Dermis blood vessel endothelial cell (primary cell): ENCODE measurements around the gene MYH3. TPM values are rescaled to one million over a fixed set of nuclear protein-coding genes. Genes with fewer than 3 reads are reported as not detected.

Experiments used
- DNase-seq: peaks from one replicate; pipeline ENCODE4 v3.0.0; 2010
- total RNA-seq: library from RNA; depleted of rRNA; stranded (reverse); fragments of >200 nt; gene quantifications from 2 replicates; pipeline ENCODE4 v1.2.3, GENCODE V29; 2014

MYH3 gene
- total RNA-seq, 1 donor from 2014 or later: 0.34 TPM

DNA sequence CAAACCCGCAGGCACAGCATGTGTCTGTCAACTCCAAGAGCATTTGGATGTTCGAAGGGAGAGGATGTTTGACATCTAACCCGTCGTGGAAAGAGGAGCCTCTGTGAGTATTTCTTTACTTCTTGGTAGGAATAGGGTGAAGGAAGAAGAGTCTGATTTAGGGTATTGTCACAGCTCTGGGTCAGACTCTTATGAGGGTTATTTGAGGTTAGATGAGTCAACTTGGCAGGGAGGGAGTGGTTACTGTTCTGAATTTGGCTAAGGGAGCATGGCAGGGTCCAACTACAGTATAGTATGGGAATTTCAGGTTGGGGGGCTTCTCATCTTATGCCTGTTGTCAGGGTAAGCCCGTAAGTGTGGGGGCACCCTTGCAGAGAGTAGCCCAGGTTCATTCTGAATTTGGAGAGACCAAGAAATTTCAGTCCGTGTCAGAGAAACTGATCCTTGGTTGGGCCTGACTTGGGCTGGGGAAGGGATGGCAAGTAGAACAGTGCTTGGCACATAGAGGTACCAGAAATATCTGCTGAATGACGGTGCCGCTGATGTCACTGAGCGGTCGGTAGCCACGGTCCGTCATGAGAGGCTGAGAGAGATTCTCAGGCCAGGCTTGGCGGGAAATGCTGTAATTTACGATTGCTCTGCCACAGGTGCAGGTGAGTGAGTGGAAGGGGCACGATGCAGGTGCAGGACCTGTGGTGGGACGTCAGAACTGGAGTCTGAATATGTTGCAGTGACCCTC, 43.2 kb downstream of the MYH3 start:
- no peak for DNase-seq

- no peak for DNase-seq
Observed at GRCh38 chr17:10612957-10613744, 44.0 kb downstream of the MYH3 start.

- DNase-seq: no peak
Observed at GRCh38 chr17:10610884-10611283, 46.2 kb downstream of the MYH3 start.

- DNase-seq: no peak
Observed at GRCh38 chr17:10608244-10608643, 48.9 kb downstream of the MYH3 start.

DNA sequence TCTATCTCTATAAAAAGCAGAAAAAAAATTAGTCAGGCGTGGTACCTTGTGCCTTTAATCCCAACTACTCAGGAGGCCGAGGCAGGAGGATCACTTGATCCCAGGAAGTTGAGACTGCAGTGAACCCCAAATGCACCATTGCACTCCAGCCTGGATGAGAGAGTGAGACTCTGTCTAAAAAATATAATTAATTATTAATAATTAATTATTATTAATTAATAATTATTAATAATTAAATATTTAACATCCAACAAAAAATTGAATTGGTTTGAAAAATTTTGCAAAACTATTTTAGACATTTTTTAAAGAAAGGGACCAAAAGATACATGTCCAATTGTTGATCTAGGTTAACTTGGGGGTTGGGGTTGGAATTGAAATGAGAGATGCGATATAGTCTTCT, 51.0 kb downstream of the MYH3 start:
- no peak for DNase-seq

GRCh38 chr17:10605221-10605783, 51.8 kb downstream of the MYH3 start:
- no peak for DNase-seq

DNA sequence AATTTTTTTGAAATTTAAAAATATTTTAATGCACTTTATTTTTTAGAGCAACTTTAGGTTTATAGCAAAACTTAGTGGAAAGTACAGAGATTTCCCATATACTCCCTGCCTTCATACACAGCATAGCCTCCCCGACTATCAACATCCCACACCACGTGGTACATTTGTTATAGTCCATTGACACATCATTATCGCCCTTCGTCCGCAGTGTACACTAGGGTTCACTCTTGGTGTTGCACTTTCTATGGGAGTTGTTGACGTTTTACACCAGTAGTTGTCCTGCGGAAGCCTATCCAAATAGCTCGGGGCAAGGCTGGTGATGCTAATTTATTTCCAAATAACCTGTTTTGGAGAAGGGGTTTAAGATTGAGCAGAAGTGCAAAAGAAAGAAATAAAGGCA, 52.6 kb downstream of the MYH3 start:
- no peak for DNase-seq

- no peak for DNase-seq
Observed at GRCh38 chr17:10603931-10604330, 53.2 kb downstream of the MYH3 start.

GRCh38 chr17:10600571-10600970, 56.5 kb downstream of the MYH3 start:
- DNase-seq: peak; percentile 34

DNA sequence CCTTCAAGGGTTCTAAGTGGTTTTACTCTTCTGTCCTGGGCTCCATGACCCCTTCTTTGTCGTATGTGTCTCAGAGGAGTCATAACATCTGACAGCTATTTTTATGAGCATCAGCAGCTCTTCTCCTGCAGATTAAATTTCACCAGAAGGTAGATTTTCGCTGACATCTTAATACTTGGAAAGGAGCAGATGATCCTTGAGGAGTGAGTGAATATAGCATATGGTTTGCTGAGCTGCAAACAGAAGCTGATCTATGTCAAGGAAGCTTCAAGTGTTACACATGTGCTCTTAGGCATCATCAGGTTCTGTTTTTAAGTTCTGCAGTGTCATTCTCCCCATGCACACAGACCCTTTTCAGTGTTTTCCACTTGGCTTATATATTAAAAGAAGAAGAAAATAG, 58.5 kb downstream of the MYH3 start:
- no peak for DNase-seq

DNA sequence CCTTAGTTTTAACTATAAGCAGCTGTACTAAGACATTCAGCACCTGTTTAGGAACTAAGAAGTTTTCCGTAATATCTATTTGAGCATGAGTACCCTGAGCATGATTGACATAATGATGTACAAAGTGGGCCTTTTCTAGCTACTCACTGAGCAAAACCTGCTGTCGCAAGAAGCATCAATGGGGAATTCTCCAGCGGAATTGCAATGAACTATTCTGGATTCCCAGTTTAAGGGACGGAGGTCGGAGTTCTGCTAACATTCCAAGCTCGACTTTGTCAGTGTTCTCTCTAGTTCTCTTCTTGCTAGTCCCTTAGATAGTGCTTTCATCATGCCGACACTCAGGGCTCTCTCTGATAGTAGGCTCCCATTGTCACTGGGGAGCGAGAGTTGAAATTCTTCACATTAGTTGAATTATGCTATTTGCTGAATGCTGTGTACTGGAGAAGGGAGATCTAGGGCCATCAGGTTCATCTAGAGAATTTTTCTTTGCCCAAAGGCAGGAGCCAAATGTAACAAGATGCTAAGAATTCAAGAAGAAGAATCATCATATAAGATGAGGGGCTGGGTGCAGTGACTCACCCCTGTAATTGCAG, 67.5 kb downstream of the MYH3 start:
- DNase-seq: no peak

DNA sequence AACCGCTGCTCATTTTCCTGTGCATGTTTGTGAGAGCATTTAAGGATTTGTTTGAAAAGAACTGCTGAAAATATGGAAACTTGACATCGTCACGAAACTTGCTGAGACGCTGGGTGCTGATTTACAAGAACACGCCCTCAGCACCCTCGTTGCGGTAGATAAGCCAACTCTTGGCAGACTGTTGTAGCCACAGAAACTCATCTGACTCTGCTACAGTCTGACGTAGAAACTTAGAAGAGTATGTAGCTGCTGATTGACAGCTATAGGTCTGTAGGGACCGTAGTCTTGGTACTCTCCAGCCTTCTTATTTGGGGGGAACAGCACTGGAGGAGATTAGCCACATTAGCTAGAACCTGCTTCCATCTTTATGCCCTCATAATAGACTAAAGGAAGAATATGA, 71.6 kb downstream of the MYH3 start:
- DNase-seq: no peak

DNA sequence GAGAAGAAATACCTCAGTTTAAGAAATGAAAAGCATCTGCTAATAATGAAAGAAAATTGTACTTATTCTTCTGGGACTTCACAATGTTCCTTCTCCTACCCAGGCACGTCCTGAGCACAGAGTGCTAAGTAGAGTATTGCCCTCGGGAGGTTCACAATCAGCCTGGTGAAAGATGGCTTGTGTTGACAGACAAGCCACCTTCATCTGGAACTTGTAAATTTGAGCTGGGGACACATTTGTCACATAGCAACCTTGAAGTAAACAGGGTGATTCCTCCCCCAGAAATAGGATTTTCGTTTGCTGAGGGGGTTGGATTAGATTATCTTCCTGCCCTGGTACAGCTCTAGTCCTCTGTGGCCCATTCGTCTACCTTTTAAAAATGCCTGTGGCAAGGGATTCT, 73.3 kb downstream of the MYH3 start:
- DNase-seq: no peak

DNA sequence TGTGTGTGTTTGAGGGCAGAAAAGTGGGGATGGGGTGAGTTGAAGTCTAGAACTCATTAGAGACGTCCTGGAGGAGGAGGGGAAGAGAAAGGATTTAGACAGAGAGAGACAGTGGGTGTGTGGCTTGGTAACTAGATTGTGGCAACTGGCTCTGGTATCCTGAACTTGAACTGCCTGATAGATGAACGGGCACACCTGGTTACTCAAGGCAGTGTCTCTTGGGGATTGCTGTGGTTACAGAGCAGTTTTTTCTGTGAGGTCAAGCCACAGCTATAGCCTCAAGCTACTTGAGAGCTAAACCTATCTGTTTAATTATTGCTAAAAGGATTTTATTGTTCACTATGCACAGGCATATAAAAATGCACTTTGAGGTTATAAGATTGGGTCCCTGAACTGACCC, 77.8 kb downstream of the MYH3 start:
- DNase-seq: no peak

Other genes with a start within 250 kb of the MYH3 start
- not detected in 2 replicates for gene MYH8, start 235.4 kb downstream of the MYH3 start, total RNA-seq
- gene MYH4, start 187.8 kb downstream of the MYH3 start, total RNA-seq: not detected in 2 replicates
- not detected in 2 replicates for gene MYH1, start 138.8 kb downstream of the MYH3 start, total RNA-seq
- gene MYH2, start 107.7 kb downstream of the MYH3 start, total RNA-seq: not detected in 2 replicates
- 28.2 and 36.1 TPM in 2 replicates for gene SCO1, start 40.2 kb upstream of the MYH3 start, total RNA-seq
- gene ADPRM, start 40.3 kb upstream of the MYH3 start, total RNA-seq: 8.9 and 9.7 TPM in 2 replicates
- gene TMEM220, start 72.7 kb upstream of the MYH3 start, total RNA-seq: 1.5 and 2.7 TPM in 2 replicates
- gene TMEM238L, start 146.8 kb upstream of the MYH3 start, total RNA-seq: not detected in 2 replicates
- gene PIRT, start 180.8 kb upstream of the MYH3 start, total RNA-seq: not detected in 2 replicates